IMR-90 (cell line): ENCODE results near the gene SOX6. TPM values are rescaled to one million over a fixed set of nuclear protein-coding genes. Genes with fewer than 3 reads are reported as not detected.

Source experiments
- ATAC-seq: fragments of 200-7000 bp; cut with Tn5 transposase; 2 replicates; pipeline ENCODE4 v1.9.1; 2020; ENCODE audit warnings: low read depth, mild to moderate bottlenecking, moderate library complexity
- BruUV-seq: library from RNA; stranded (reverse); fragments of 400-500 nt; replicated peaks from 2 replicates; lab custom pipeline; 2021; lab: Mats Ljungman, UMichigan
- CTCF ChIA-PET: fragments of 300-600 bp; formaldehyde crosslinking; extraction: SDS; loops from one replicate; lab custom pipeline; 2021; ENCODE audit warnings: antibody characterized with exemption; lab: Yijun Ruan, JAX
- POLR2A ChIA-PET: fragments of 300-600 bp; sonication (Branson Sonifier 250); formaldehyde crosslinking; loops from one replicate; lab custom pipeline; 2022; ENCODE audit warnings: antibody characterized with exemption; ENCODE audit not compliant: unreplicated experiment; lab: Charles Lee
- DNase-seq: peaks from one replicate; pipeline ENCODE4 v3.0.0; 2013
- H2AFZ ChIP-seq: replicated peaks from 2 replicates; pipeline ENCODE3; 2013; ENCODE audit warnings: low read length, mild to moderate bottlenecking; ENCODE audit not compliant: poor library complexity
- H2AK5ac ChIP-seq: 2 replicates; pipeline ENCODE4 v1.6.1; 2013; ENCODE audit warnings: low read depth, low read length, inconsistent platforms
- H2AK9ac ChIP-seq: replicated peaks from 2 replicates; pipeline ENCODE3; 2013; ENCODE audit warnings: mild to moderate bottlenecking, low read depth, low read length, moderate library complexity; ENCODE audit not compliant: poor library complexity
- H2BK120ac ChIP-seq: 2 replicates; pipeline ENCODE4 v1.6.1; 2013; ENCODE audit warnings: low read depth, low read length, inconsistent platforms
- H2BK15ac ChIP-seq: 3 replicates; pipeline ENCODE4 v1.6.1; 2013; ENCODE audit warnings: low read depth, low read length, inconsistent platforms
- H2BK20ac ChIP-seq: 2 replicates; pipeline ENCODE4 v1.6.1; 2013; ENCODE audit warnings: low read depth, mild to moderate bottlenecking, inconsistent platforms, low read length, moderate library complexity
- H2BK5ac ChIP-seq: 2 replicates; pipeline ENCODE4 v1.6.1; 2013; ENCODE audit warnings: mild to moderate bottlenecking, low read depth, low read length, inconsistent platforms; ENCODE audit not compliant: poor library complexity, severe bottlenecking
- H3K14ac ChIP-seq: replicated peaks from 2 replicates; pipeline ENCODE4 v1.6.1; 2013; ENCODE audit warnings: low read depth, low read length, inconsistent platforms
- H3K18ac ChIP-seq: 2 replicates; pipeline ENCODE4 v1.6.1; 2013; ENCODE audit warnings: low read depth, low read length, control low read depth
- H3K23ac ChIP-seq: 2 replicates; pipeline ENCODE4 v1.6.1; 2013; ENCODE audit warnings: low read depth, low read length, inconsistent platforms
- H3K27ac ChIP-seq: 2 replicates; pipeline ENCODE4 v1.5.1; 2013; ENCODE audit warnings: mild to moderate bottlenecking, control low read depth, low read length; ENCODE audit not compliant: insufficient read depth
- H3K27me3 ChIP-seq: 2 replicates; pipeline ENCODE4 v1.6.1; 2013; ENCODE audit warnings: low read length; ENCODE audit not compliant: control insufficient read depth, insufficient read depth
- H3K36me3 ChIP-seq: 2 replicates; pipeline ENCODE4 v1.6.1; 2013; ENCODE audit warnings: low read length, mixed read lengths; ENCODE audit not compliant: control insufficient read depth, insufficient read depth
- H3K4ac ChIP-seq: 2 replicates; pipeline ENCODE4 v1.6.1; 2013; ENCODE audit warnings: low read depth, low read length, inconsistent platforms
- H3K4me1 ChIP-seq: 2 replicates; pipeline ENCODE4 v1.6.1; 2013; ENCODE audit warnings: low read length, mixed read lengths; ENCODE audit not compliant: control insufficient read depth, insufficient read depth
- H3K4me2 ChIP-seq: 2 replicates; pipeline ENCODE4 v1.6.1; 2013; ENCODE audit warnings: low read depth, mild to moderate bottlenecking, control low read depth, low read length, moderate library complexity
- H3K4me3 ChIP-seq: 2 replicates; pipeline ENCODE4 v1.5.1; 2013; ENCODE audit warnings: low read depth, mild to moderate bottlenecking, control low read depth, low read length, moderate library complexity; ENCODE audit not compliant: insufficient read depth
- H3K56ac ChIP-seq: 2 replicates; pipeline ENCODE4 v1.6.1; 2013; ENCODE audit warnings: low read length, inconsistent platforms; ENCODE audit not compliant: insufficient read depth; ENCODE audit errors: extremely low read depth
- H3K79me1 ChIP-seq, 2 experiments: 2 replicates each; pipeline ENCODE4 v1.6.1; 2013; ENCODE audit warnings: low read length in 2 of 2, inconsistent platforms in 1 of 2, low read depth in 1 of 2
- H3K9ac ChIP-seq: 2 replicates; pipeline ENCODE4 v1.6.1; 2013; ENCODE audit warnings: low read depth, low read length, control low read depth
- H3K9me1 ChIP-seq: 2 replicates; pipeline ENCODE4 v1.6.1; 2013; ENCODE audit warnings: low read length, inconsistent platforms; ENCODE audit not compliant: insufficient read depth
- H3K9me3 ChIP-seq: 2 replicates; pipeline ENCODE4 v1.6.1; 2013; ENCODE audit warnings: low read length; ENCODE audit not compliant: control insufficient read depth, insufficient read depth
- H4K20me1 ChIP-seq: 2 replicates; pipeline ENCODE4 v1.6.1; 2013; ENCODE audit warnings: low read length, inconsistent platforms; ENCODE audit not compliant: insufficient read depth
- H4K5ac ChIP-seq: 2 replicates; pipeline ENCODE4 v1.6.1; 2013; ENCODE audit warnings: mild to moderate bottlenecking, low read depth, low read length, control low read depth
- H4K8ac ChIP-seq, 2 experiments: 2 replicates each; pipeline ENCODE4 v1.6.1; 2013; ENCODE audit warnings: low read depth in 2 of 2, low read length in 2 of 2, control low read depth in 1 of 2, inconsistent platforms in 1 of 2
- H4K91ac ChIP-seq: 2 replicates; pipeline ENCODE4 v1.6.1; 2013; ENCODE audit warnings: low read depth, low read length, inconsistent platforms; ENCODE audit not compliant: insufficient read depth
- CEBPB ChIP-seq: IDR thresholded peaks from 2 replicates; pipeline ENCODE4 v1.6.1; 2012; ENCODE audit warnings: low read depth, low read length, improper control_type of control experiment
- CHD1 ChIP-seq: IDR thresholded peaks from 2 replicates; pipeline ENCODE4 v1.6.1; 2012; ENCODE audit warnings: low read depth, low read length, improper control_type of control experiment
- FOS ChIP-seq: fragments of 150-350 bp; IDR thresholded peaks from 2 replicates; pipeline ENCODE4 v1.6.1; 2016; ENCODE audit warnings: low read depth, low read length
- MAZ ChIP-seq: IDR thresholded peaks from 2 replicates; pipeline ENCODE4 v1.6.1; 2012; ENCODE audit warnings: low read depth, mild to moderate bottlenecking, low read length, improper control_type of control experiment, moderate library complexity, borderline replicate concordance
- NFE2L2 ChIP-seq: fragments of 150-350 bp; IDR thresholded peaks from 2 replicates; pipeline ENCODE4 v1.6.1; 2016; ENCODE audit warnings: low read depth, mild to moderate bottlenecking, low read length
- POLR2A ChIP-seq: IDR thresholded peaks from 2 replicates; pipeline ENCODE4 v1.6.1; 2012; ENCODE audit warnings: mild to moderate bottlenecking, low read depth, low read length
- RAD21 ChIP-seq: IDR thresholded peaks from 2 replicates; pipeline ENCODE4 v1.6.1; 2012; ENCODE audit warnings: low read length, improper control_type of control experiment
- RCOR1 ChIP-seq: IDR thresholded peaks from 2 replicates; pipeline ENCODE4 v1.6.1; 2012; ENCODE audit warnings: mild to moderate bottlenecking, low read length, improper control_type of control experiment; ENCODE audit not compliant: insufficient replicate concordance
- RFX5 ChIP-seq: IDR thresholded peaks from 2 replicates; pipeline ENCODE4 v1.8.0; 2012; ENCODE audit warnings: low read depth, mild to moderate bottlenecking, low read length, moderate library complexity
- SMC3 ChIP-seq: fragments of 150-350 bp; IDR thresholded peaks from 2 replicates; pipeline ENCODE4 v1.6.1; 2016; ENCODE audit warnings: low read depth, mild to moderate bottlenecking, antibody characterized with exemption, low read length, moderate library complexity
- WGBS, 2 experiments: methylation state at CpG; one replicate each; pipeline versions ENCODE4 v1.1.5 to v1.1.7; 2013; ENCODE audit warnings: missing lambda C conversion rate in 2 of 2; ENCODE audit not compliant: insufficient read length in 1 of 2; ENCODE audit errors: extremely low coverage in 2 of 2; 5-methylcytosine and 5-hydroxymethylcytosine counted together
- dilution Hi-C: fragments of 300-500 bp; cut with HindIII; formaldehyde crosslinking; loops from one replicate; pipeline ENCODE4 v1.14.3; 2018; ENCODE audit warnings: low sequenced_read_pairs; ENCODE audit not compliant: unreplicated experiment
- in situ Hi-C: fragments of 300-500 bp; cut with MboI; formaldehyde crosslinking; loops from 3 replicates; pipeline ENCODE4 v1.14.3; 2019; ENCODE audit warnings: low sequenced_read_pairs, inconsistent platforms, mixed read lengths
- intact Hi-C: fragments of 100-400 bp; cut with micrococcal nuclease; formaldehyde crosslinking; loops from 2 replicates; pipeline ENCODE4 v1.10.0; 2022
- polyA plus RNA-seq, 3 experiments: library from polyadenylated mRNA; depleted of rRNA; stranded (reverse); fragments of >200 nt; gene quantifications; 2 replicates each; pipeline ENCODE4 v1.2.3, GENCODE V29; 2012; ENCODE audit warnings: low replicate concordance in 1 of 3
- total RNA-seq: library from RNA; depleted of rRNA; stranded (reverse); fragments of >200 nt; gene quantifications from 2 replicates; pipeline ENCODE4 v1.2.3, GENCODE V29; 2012
- TF ChIP-seq, protein P1 (sequence below): fragments of 150-350 bp; IDR thresholded peaks from 2 replicates; pipeline ENCODE4 v1.6.1; 2017; ENCODE audit warnings: mild to moderate bottlenecking, antibody characterized with exemption, low read length, low read depth
- TF ChIP-seq, protein P2 (sequence below): conservative IDR thresholded peaks from 2 replicates; pipeline ENCODE4 v1.5.1; 2012; ENCODE audit warnings: mild to moderate bottlenecking, low read depth, low read length, improper control_type of control experiment
- TF ChIP-seq, protein P3 (sequence below): fragments of 150-350 bp; IDR thresholded peaks from 2 replicates; pipeline ENCODE4 v1.6.1; 2016; ENCODE audit warnings: low read depth, mild to moderate bottlenecking, low read length, moderate library complexity, borderline replicate concordance

The SOX6 gene
- total and polyA plus RNA-seq, 2 of the 4 experiments (the other 2 are of a cell fraction) = 1.7 to 7.7 TPM

DNA sequence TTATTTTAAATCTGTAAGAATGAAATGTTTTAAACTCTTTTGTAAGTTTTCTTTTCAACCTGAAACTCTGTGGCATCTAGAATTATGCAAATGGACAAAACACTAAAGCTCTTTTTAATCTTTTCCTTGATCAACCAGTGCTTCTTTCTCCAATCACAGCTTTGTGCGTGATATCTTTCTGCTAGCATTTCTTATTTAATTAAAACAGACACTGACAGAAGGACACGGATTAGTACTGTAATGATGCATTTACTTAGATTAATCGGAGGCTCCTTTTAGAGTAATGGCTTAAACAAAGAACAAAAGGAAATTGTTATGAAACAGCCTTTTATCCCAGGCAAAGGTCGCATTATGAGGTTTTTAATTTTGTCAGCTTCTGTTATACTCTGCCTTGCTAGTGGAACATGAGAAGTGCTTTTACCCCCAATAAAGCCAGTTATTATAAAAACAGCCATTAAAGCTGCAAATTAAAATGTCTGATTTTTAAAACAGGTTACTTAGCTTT lies 48.5 kb upstream of the SOX6 start (continued):
- TF ChIP-seq, protein P1, sequence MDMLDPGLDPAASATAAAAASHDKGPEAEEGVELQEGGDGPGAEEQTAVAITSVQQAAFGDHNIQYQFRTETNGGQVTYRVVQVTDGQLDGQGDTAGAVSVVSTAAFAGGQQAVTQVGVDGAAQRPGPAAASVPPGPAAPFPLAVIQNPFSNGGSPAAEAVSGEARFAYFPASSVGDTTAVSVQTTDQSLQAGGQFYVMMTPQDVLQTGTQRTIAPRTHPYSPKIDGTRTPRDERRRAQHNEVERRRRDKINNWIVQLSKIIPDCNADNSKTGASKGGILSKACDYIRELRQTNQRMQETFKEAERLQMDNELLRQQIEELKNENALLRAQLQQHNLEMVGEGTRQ = no peak
- no peak for TF ChIP-seq CEBPB

DNA sequence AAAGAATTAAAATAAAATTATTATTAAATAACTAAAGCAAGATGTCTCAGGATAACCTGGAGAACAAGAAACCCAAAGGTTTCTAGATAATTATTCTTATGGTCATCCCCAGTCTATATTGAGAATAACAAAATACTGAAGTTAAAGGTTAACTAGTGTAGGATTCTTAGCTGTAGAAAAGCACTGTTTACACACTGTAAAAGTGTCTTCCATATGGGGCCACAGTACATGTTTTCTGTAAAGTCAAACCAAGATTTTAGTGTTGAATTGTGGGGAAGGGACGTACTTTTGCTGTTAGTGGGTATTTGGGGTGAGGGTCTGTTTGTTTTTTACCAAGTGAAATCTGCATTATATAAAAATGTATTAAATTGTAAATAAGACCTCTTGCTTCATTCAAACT lies 47.5 kb upstream of the SOX6 start:
- no peak overlapping the region for H4K91ac ChIP-seq
- TF ChIP-seq, protein P1 = no peak
- no peak for TF ChIP-seq RCOR1
- TF ChIP-seq CHD1 = no peak
- no peak for TF ChIP-seq MAZ
- no peak for TF ChIP-seq SMC3
- no peak for TF ChIP-seq NFE2L2
- TF ChIP-seq, protein P2, sequence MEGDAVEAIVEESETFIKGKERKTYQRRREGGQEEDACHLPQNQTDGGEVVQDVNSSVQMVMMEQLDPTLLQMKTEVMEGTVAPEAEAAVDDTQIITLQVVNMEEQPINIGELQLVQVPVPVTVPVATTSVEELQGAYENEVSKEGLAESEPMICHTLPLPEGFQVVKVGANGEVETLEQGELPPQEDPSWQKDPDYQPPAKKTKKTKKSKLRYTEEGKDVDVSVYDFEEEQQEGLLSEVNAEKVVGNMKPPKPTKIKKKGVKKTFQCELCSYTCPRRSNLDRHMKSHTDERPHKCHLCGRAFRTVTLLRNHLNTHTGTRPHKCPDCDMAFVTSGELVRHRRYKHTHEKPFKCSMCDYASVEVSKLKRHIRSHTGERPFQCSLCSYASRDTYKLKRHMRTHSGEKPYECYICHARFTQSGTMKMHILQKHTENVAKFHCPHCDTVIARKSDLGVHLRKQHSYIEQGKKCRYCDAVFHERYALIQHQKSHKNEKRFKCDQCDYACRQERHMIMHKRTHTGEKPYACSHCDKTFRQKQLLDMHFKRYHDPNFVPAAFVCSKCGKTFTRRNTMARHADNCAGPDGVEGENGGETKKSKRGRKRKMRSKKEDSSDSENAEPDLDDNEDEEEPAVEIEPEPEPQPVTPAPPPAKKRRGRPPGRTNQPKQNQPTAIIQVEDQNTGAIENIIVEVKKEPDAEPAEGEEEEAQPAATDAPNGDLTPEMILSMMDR = no peak
- no peak for TF ChIP-seq POLR2A
- TF ChIP-seq, protein P3, sequence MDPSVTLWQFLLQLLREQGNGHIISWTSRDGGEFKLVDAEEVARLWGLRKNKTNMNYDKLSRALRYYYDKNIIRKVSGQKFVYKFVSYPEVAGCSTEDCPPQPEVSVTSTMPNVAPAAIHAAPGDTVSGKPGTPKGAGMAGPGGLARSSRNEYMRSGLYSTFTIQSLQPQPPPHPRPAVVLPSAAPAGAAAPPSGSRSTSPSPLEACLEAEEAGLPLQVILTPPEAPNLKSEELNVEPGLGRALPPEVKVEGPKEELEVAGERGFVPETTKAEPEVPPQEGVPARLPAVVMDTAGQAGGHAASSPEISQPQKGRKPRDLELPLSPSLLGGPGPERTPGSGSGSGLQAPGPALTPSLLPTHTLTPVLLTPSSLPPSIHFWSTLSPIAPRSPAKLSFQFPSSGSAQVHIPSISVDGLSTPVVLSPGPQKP = no peak
- TF ChIP-seq FOS = no peak
- no peak for TF ChIP-seq RAD21
- TF ChIP-seq RFX5 = no peak

More for the DNA sequence above, 47.5 kb upstream of the SOX6 start:
- no peak overlapping the region for H2BK5ac ChIP-seq
- no peaks in the 10 kb centered on the region for H3K9me1 ChIP-seq
- H3K9ac ChIP-seq = no peak overlapping the region
- H2BK15ac ChIP-seq = no peak overlapping the region
- no peaks in the 10 kb centered on the region; a peak in 1 of 4 replicates for H3K79me1 ChIP-seq
- H3K27ac ChIP-seq = no peak overlapping the region
- H3K4ac ChIP-seq = no peak overlapping the region
- no peak for ATAC-seq
- H2BK20ac ChIP-seq = no peak overlapping the region
- H4K8ac ChIP-seq = no peak overlapping the region
- WGBS, 2 experiments = no CpG with 5 or more reads among the region's 1 CpG
- in situ Hi-C loops (no loop called here), dilution Hi-C loops (no loop called here), intact Hi-C loops (no loop called here)
- H2AK9ac ChIP-seq = no peak overlapping the region
- no peak overlapping the region for H3K4me3 ChIP-seq
- no peak overlapping the region for H3K18ac ChIP-seq
- no peak overlapping the region for H3K4me2 ChIP-seq
- H2AFZ ChIP-seq = no peak overlapping the region
- no peak overlapping the region for H4K5ac ChIP-seq
- H2AK5ac ChIP-seq = no peak overlapping the region
- H3K9me3 ChIP-seq = no peaks in the 10 kb centered on the region
- no peaks in the 10 kb centered on the region for H3K27me3 ChIP-seq
- DNase-seq = no peak
- H2BK120ac ChIP-seq = no peak overlapping the region
- no peaks in the 10 kb centered on the region for H4K20me1 ChIP-seq
- H3K56ac ChIP-seq = no peak overlapping the region
- no peaks in the 10 kb centered on the region for H3K4me1 ChIP-seq
- POLR2A ChIA-PET = no interaction called here
- no peaks in the 10 kb centered on the region for H3K36me3 ChIP-seq
- H3K23ac ChIP-seq = no peak overlapping the region
- CTCF ChIA-PET = interaction anchor here (1.5 kb wide), 1 partner anchor 11 kb away, joined by 3 read pairs; no protein-coding TSS in a partner anchor
- BruUV-seq = no TSS peak
- no peak overlapping the region for H3K14ac ChIP-seq
